ENCODE data around the gene ARRB1. TPM values are rescaled to one million over a fixed set of nuclear protein-coding genes. Genes with fewer than 3 reads are reported as not detected.

ARRB1 gene
- total and polyA plus RNA-seq, 2 of the 13 experiments (the other 11 are each of a cell fraction or from before 2014, with no cell fraction given): 22.5 to 35.7 TPM

- TF ChIP-seq AFF4 (CRISPR knock-in tag; IDR thresholded peaks at IDR 0.05): no peak
- no peak for TF ChIP-seq ASH2L (IDR thresholded peaks at IDR 0.05; ENCODE audit: insufficient read length, low read depth, low read length)
- TF ChIP-seq HNF1A (IDR thresholded peaks at IDR 0.05; ENCODE audit: low read depth): no peak
- no peak for TF ChIP-seq HNF1A (CRISPR knock-in tag; IDR thresholded peaks at IDR 0.05; ENCODE audit: borderline replicate concordance)
- TF ChIP-seq ZNF451 (CRISPR knock-in tag; IDR thresholded peaks at IDR 0.05): no peak
- TF ChIP-seq FOXM1 (CRISPR knock-in tag; IDR thresholded peaks at IDR 0.05): peak; percentile 76; the same call in 1 of the 2 replicates
- no peak for TF ChIP-seq ZFP36 (IDR thresholded peaks at IDR 0.05; ENCODE audit: borderline replicate concordance, low read depth, low read length, partially characterized antibody)
- no peak for TF ChIP-seq UBTF (CRISPR knock-in tag; IDR thresholded peaks at IDR 0.05)
- TF ChIP-seq ZNF234 (CRISPR knock-in tag; conservative IDR thresholded peaks at IDR 0.05): no peak
- peak; percentile 59; the same call in 1 of the 2 replicates for TF ChIP-seq ZNF318 (CRISPR knock-in tag; IDR thresholded peaks at IDR 0.05)
Measured at GRCh38 chr11:75214411-75214821, 137.0 kb downstream of the ARRB1 start (continued).
